ENCODE data around the gene RGL2.

The RGL2 gene

DNA sequence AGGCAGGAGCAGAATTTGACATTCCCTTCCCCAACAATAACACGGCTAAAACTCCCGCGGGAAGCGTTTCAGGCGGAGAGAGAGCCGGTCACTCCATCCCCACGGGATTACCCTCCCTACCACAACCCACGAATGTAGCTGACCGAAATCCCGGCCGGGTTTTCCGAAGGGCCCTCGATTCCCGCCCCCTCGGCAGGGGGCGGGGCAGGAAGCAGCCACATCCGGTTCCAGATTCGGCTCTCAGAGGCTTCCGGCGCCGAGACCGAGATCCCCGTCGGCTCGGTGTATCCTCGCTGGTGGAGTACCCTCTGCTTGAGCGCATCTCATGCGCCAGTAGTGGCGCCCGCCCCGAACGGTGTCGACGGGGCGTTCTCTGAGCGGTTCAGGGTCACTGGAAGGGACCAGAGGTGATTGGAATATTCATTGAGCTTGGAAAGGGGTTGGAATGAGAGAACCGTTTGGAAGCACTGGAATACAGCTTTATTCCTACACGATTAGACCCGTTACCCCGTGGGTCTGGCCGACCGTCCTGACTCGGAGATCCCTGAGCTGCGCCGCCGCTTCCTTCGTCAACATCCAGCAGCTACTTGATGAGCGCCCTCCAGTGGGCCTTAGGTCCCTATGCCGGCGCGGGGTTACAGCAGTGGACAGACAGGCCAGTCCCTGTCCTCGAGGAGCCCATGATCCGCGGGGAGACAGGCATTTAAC is 649 bp upstream of the RGL2 start:
- peak; percentile 60 for TF ChIP-seq CTCF (IDR thresholded peaks at IDR 0.05; ENCODE audit: insufficient read depth, low read depth, low read length, missing control alignments)
- H3K4me3 ChIP-seq (ENCODE audit: low read depth, low read length), result peak overlapping the region; percentile 78
- peak; percentile 97 for DNase-seq (ENCODE audit: low read depth)

DNA sequence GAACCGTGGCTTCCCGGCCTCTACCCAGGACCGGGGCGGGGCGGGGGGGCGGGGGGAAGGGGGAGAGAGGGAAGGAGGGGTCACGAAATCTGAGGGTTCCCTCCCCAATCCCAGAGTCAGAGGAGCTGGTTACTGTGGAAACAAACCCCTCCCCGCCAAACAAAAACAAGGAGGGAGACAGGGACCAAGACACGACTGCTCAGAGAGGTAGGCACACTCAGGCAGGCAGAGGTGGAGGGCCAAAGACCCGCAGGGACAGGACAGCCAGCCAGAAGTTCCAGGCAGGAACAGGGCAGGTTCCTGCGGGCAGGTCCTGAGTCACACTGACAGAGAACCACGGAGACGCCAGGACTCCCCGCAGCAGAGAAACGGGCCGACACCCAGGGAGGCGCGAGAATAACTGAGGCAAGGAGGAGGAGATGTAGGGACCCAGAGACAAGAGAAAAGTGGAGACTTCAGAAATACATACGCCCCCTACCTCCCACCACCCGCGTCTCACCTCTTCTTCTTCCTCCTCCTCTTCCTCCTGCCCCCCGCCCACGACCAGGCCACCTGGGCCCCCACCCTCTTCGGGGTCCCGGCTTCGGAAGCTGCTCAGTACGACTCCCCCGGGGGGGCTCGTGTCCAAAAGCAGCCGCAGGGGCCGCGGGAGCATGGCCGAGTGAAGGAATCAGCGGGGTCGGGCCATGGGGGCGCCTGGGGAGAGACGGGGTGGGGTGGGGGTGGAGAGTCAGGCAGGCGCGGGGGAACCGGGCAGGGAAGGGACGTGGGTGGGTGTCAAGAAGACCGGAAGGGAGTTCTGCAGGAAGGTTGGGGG is 578 bp downstream of the RGL2 start:
- DNase-seq (ENCODE audit: low read depth), result peak; percentile 78
- peak overlapping the region; percentile 78 for H3K4me3 ChIP-seq (ENCODE audit: low read depth, low read length)
- no peak for TF ChIP-seq CTCF (IDR thresholded peaks at IDR 0.05; ENCODE audit: insufficient read depth, low read depth, low read length, missing control alignments)

- peak overlapping the region; percentile 78 for H3K4me3 ChIP-seq (ENCODE audit: low read depth, low read length)
- TF ChIP-seq CTCF (IDR thresholded peaks at IDR 0.05; ENCODE audit: insufficient read depth, low read depth, low read length, missing control alignments), result no peak
- DNase-seq (ENCODE audit: low read depth), result no peak
Measured at GRCh38 chr6:33297406-33297955, 1.3 kb downstream of the RGL2 start.

- no peak for TF ChIP-seq CTCF (IDR thresholded peaks at IDR 0.05; ENCODE audit: insufficient read depth, low read depth, low read length, missing control alignments)
- peak overlapping the region; percentile 78; the same call in 1 of the 2 replicates for H3K4me3 ChIP-seq (ENCODE audit: low read depth, low read length)
Measured at GRCh38 chr6:33296797-33297405, 1.8 kb downstream of the RGL2 start.

DNA sequence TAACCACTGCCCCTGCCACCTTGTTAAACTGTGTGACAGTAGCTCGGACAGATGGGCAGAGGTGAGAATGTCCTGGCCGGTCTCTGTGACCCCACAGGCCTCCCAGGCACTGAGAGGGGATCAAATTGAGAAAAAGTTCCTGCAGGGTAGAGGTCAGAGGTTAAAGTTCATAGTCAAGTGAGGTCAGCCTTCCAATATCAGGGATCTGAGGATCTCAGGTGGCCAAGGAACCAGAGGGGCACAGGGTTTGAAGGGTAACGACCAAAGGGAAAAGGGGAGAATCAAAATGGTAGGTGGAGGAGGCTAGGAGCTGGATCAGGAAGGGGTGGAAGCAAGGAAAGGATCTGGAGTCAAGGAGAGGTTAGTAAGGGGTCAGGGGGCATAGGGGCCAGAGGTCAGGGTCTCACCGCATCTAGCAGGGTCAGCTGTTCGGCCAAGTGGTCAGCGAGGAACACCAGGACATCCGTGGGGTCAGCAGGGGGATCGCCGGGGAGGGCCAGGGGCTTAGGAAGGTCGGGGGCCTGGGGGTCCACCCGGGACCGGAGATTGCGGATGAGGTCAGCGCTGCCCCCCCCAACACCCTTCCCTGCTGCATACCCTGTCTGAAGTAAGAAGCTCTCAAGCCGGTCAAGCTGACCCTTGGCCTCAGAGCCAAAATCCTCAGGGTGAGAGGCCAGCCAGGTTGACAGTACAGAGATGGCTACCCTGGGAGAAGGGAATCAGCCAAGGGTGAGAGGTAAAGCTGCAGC is 2.9 kb downstream of the RGL2 start:
- no peak for DNase-seq (ENCODE audit: low read depth)

More at GRCh38 chr6:33296797-33297405, 1.8 kb downstream of the RGL2 start:
- DNase-seq (ENCODE audit: low read depth), result no peak

More for the DNA sequence above, 2.9 kb downstream of the RGL2 start:
- no peak overlapping the region for H3K4me3 ChIP-seq (ENCODE audit: low read depth, low read length)
- no peak for TF ChIP-seq CTCF (IDR thresholded peaks at IDR 0.05; ENCODE audit: insufficient read depth, low read depth, low read length, missing control alignments)

Measured in GM12865 (cell line).